GM18511 (cell line): Measurements from ENCODE around the gene SLC25A42.
A peak's percentile ranks its signal among the peaks of the same experiment; 100 is the strongest.
"Not testable (repeated sequence)": the region's sequence is repeated elsewhere in the genome, so short reads cannot be mapped to it uniquely, and the experiment has no call there.

Experiments
- ATAC-seq: cut with Tn5 transposase; IDR thresholded peaks from one replicate; pipeline ENCODE4 v1.9.1; 2021; ENCODE audit warnings: mild to moderate bottlenecking, moderate library complexity; ENCODE audit not compliant: unreplicated experiment

The SLC25A42 gene

GRCh38 chr19:19131989-19132388 is 68.2 kb downstream of the SLC25A42 start:
- no peak for ATAC-seq

GRCh38 chr19:19132912-19133311 is 69.1 kb downstream of the SLC25A42 start:
- ATAC-seq: no peak

- ATAC-seq: no peak
These were observed 70.2 kb downstream of the SLC25A42 start for GRCh38 chr19:19133985-19134384.

GRCh38 chr19:19134687-19135158 is 70.9 kb downstream of the SLC25A42 start:
- ATAC-seq: no peak

- ATAC-seq: not testable (repeated sequence)
These were observed 71.9 kb downstream of the SLC25A42 start for GRCh38 chr19:19135713-19136112.

- ATAC-seq: no peak
These were observed 73.8 kb downstream of the SLC25A42 start for GRCh38 chr19:19137556-19138108.

- ATAC-seq: peak; percentile 99
These were observed 74.6 kb downstream of the SLC25A42 start, which contains the start of gene TMEM161A for GRCh38 chr19:19138109-19138981. TMEM161A (minus strand) TSS chr19:19138478; CDS start chr19:19138428, 50 bp downstream.

- no peak for ATAC-seq
These were observed 76.1 kb downstream of the SLC25A42 start for GRCh38 chr19:19139876-19140229.

- no peak for ATAC-seq
These were observed 76.7 kb downstream of the SLC25A42 start for GRCh38 chr19:19140476-19140875.

GRCh38 chr19:19142347-19142746 is 78.6 kb downstream of the SLC25A42 start:
- no peak for ATAC-seq

GRCh38 chr19:19145281-19145680 is 81.5 kb downstream of the SLC25A42 start:
- ATAC-seq: no peak

- no peak for ATAC-seq
These were observed 82.2 kb downstream of the SLC25A42 start for GRCh38 chr19:19145684-19146608.

- ATAC-seq: no peak
These were observed 83.1 kb downstream of the SLC25A42 start for GRCh38 chr19:19146865-19147264.

GRCh38 chr19:19147344-19147743 is 83.5 kb downstream of the SLC25A42 start:
- ATAC-seq: no peak

GRCh38 chr19:19148504-19148903 is 84.7 kb downstream of the SLC25A42 start:
- ATAC-seq: not testable (repeated sequence)

GRCh38 chr19:19149435-19149834 is 85.6 kb downstream of the SLC25A42 start:
- no peak for ATAC-seq

GRCh38 chr19:19151418-19151817 is 87.6 kb downstream of the SLC25A42 start:
- ATAC-seq: peak; percentile 65

- ATAC-seq: no peak
These were observed 89.0 kb downstream of the SLC25A42 start for GRCh38 chr19:19152668-19153384.

- no peak for ATAC-seq
These were observed 91.1 kb downstream of the SLC25A42 start for GRCh38 chr19:19154768-19155494.
